T1000 (cell line): ENCODE data around the gene PTP4A2.
"Not testable (repeated sequence)": the region's sequence is repeated elsewhere in the genome, so short reads cannot be mapped to it uniquely, and the experiment has no call there.

Experiments
- DNase-seq: peaks from one replicate; lab custom pipeline; 2025; ENCODE audit warnings: mixed read lengths; lab: John Stamatoyannopoulos, UW

The PTP4A2 gene

GRCh38 chr1:31924839-31925238, 13.3 kb downstream of the PTP4A2 start:
- DNase-seq = no peak

- DNase-seq = no peak
Observed at GRCh38 chr1:31923901-31924535, 14.2 kb downstream of the PTP4A2 start.

- no peak for DNase-seq
Observed at GRCh38 chr1:31920956-31921355, 17.2 kb downstream of the PTP4A2 start.

- DNase-seq = no peak
Observed at GRCh38 chr1:31919591-31919990, 18.6 kb downstream of the PTP4A2 start.

- no peak for DNase-seq
Observed at GRCh38 chr1:31915438-31915837, 22.7 kb downstream of the PTP4A2 start.

GRCh38 chr1:31913968-31914367, 24.2 kb downstream of the PTP4A2 start:
- no peak for DNase-seq

- DNase-seq = no peak
Observed at GRCh38 chr1:31912839-31913239, 25.3 kb downstream of the PTP4A2 start.

GRCh38 chr1:31911994-31912780, 26.0 kb downstream of the PTP4A2 start:
- no peak for DNase-seq

- no peak for DNase-seq
Observed at GRCh38 chr1:31910933-31911332, 27.2 kb downstream of the PTP4A2 start.

GRCh38 chr1:31909691-31910090, 28.5 kb downstream of the PTP4A2 start:
- DNase-seq = no peak

GRCh38 chr1:31906557-31906956, 31.6 kb downstream of the PTP4A2 start:
- no peak for DNase-seq

GRCh38 chr1:31905681-31906080, 32.5 kb downstream of the PTP4A2 start:
- no peak for DNase-seq

GRCh38 chr1:31905093-31905509, 33.1 kb downstream of the PTP4A2 start:
- no peak for DNase-seq

- no peak for DNase-seq
Observed at GRCh38 chr1:31904339-31905092, 33.7 kb downstream of the PTP4A2 start.

GRCh38 chr1:31902510-31902860, 35.7 kb downstream of the PTP4A2 start:
- DNase-seq = no peak

GRCh38 chr1:31901838-31902509, 36.2 kb downstream of the PTP4A2 start:
- no peak for DNase-seq

GRCh38 chr1:31900790-31901189, 37.4 kb downstream of the PTP4A2 start:
- no peak for DNase-seq

- DNase-seq = no peak
Observed at GRCh38 chr1:31897526-31898100, 40.6 kb downstream of the PTP4A2 start.

GRCh38 chr1:31895474-31896198, 42.5 kb downstream of the PTP4A2 start:
- not testable (repeated sequence) for DNase-seq

GRCh38 chr1:31891280-31891679, 46.9 kb downstream of the PTP4A2 start:
- DNase-seq = no peak

- DNase-seq = no peak
Observed at GRCh38 chr1:31888291-31888690, 49.9 kb downstream of the PTP4A2 start.
